ENCODE results near the gene CARM1.

DNA sequence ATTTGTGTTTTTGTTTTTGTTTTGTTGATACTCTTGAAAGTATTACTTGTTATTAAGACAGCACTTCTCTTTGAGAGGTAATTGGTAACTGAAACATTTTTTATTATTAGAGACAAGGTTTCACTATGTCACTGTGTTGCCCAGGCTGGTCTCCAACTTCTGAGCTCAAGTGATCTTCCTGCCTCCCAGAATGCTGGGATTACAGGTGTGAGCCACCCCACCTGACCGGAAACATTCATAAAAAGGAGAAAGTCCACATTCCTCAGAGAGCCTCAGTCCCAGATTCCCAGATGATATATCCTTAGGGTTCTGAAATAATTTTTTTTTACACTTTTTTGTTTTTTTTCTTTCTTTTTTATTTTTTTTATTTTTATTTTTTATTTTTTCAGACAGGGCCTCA lies 2.7 kb downstream of the CARM1 start:
- TF ChIP-seq, protein P1, sequence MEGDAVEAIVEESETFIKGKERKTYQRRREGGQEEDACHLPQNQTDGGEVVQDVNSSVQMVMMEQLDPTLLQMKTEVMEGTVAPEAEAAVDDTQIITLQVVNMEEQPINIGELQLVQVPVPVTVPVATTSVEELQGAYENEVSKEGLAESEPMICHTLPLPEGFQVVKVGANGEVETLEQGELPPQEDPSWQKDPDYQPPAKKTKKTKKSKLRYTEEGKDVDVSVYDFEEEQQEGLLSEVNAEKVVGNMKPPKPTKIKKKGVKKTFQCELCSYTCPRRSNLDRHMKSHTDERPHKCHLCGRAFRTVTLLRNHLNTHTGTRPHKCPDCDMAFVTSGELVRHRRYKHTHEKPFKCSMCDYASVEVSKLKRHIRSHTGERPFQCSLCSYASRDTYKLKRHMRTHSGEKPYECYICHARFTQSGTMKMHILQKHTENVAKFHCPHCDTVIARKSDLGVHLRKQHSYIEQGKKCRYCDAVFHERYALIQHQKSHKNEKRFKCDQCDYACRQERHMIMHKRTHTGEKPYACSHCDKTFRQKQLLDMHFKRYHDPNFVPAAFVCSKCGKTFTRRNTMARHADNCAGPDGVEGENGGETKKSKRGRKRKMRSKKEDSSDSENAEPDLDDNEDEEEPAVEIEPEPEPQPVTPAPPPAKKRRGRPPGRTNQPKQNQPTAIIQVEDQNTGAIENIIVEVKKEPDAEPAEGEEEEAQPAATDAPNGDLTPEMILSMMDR (IDR thresholded peaks at IDR 0.05; ENCODE audit: insufficient read depth, low read length, poor library complexity, severe bottlenecking) = no peak
- no peak for TF ChIP-seq EZH2phosphoT487 (conservative IDR thresholded peaks at IDR 0.05; ENCODE audit: low read length)

All from SU-DHL-6 (cell line).